PFSK-1 (cell line): ENCODE data around the gene RFNG.

ENCODE experiments used
- FOXP2 ChIP-seq: optimal IDR thresholded peaks from 2 replicates; pipeline ENCODE3; 2011; ENCODE audit warnings: borderline replicate concordance, control low read depth, inconsistent platforms; ENCODE audit not compliant: insufficient read depth; ENCODE audit errors: extremely low read length, extremely low read depth
- POLR2AphosphoS5 ChIP-seq: IDR thresholded peaks from 2 replicates; pipeline ENCODE4 v1.6.1; 2012; ENCODE audit warnings: low read depth, mild to moderate bottlenecking, control low read depth, low read length, moderate library complexity
- SIN3A ChIP-seq: IDR thresholded peaks from 2 replicates; pipeline ENCODE4 v1.6.1; 2012; ENCODE audit warnings: mild to moderate bottlenecking, low read length, moderate library complexity, borderline replicate concordance; ENCODE audit not compliant: insufficient read depth
- TAF1 ChIP-seq: IDR thresholded peaks from 2 replicates; pipeline ENCODE4 v1.6.1; 2012; ENCODE audit warnings: low read length, control low read depth, borderline replicate concordance; ENCODE audit not compliant: insufficient read depth
- TF ChIP-seq, protein P1 (sequence below), 2 experiments: IDR thresholded peaks; 2 replicates each; pipeline versions ENCODE4 v1.6.1 to v1.8.0; 2011 to 2012; ENCODE audit warnings: low read depth in 2 of 2, low read length in 2 of 2, control low read depth in 1 of 2, inconsistent platforms in 1 of 2, mild to moderate bottlenecking in 1 of 2, moderate library complexity in 1 of 2; ENCODE audit not compliant: insufficient read depth in 1 of 2

Gene RFNG

DNA sequence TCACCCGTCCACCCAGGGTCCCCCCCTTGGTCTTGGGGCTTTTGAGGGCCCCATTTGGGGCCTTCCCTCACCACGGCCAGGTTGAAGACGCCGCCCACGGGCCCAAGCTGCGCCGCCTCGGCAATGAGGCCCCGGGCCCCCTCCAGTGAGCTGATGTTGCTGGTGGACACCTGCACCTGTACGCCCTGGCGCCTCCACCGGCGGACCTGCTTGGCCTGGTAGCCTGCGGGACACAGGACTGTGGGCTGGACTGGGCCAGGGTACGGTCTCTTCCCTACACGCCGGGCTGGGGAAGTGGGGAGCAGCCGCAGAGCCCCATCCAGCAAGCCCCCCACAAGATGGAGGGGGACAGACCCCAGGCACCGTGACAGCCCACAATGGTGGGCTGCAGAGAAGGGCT, 30.8 kb upstream of the RFNG start:
- TF ChIP-seq POLR2AphosphoS5 (no peak), FOXP2 (no peak), SIN3A (no peak), TAF1 (no peak)

DNA sequence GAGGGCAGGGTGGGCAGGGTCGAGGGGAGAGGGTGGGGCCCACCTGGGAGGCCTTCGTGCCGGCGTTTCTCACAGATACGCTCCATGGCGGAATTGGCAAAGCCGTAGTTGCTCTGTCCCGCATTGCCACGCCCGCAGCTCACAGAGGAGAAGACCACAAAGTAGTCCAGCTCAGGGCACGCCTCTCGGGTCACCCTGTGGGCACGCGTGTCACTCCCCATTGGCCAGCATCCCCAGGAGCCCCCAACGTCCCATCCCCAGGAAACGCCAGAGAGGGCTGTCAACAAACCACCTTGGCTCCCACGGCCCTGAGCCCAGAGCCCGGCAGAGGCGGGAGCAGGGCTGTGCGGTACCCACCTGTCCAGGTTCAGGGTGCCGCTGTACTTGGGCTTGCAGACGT, 30.4 kb upstream of the RFNG start:
- TF ChIP-seq POLR2AphosphoS5 (no peak), SIN3A (no peak), FOXP2 (no peak), TAF1 (no peak)
- TF ChIP-seq, protein P1, sequence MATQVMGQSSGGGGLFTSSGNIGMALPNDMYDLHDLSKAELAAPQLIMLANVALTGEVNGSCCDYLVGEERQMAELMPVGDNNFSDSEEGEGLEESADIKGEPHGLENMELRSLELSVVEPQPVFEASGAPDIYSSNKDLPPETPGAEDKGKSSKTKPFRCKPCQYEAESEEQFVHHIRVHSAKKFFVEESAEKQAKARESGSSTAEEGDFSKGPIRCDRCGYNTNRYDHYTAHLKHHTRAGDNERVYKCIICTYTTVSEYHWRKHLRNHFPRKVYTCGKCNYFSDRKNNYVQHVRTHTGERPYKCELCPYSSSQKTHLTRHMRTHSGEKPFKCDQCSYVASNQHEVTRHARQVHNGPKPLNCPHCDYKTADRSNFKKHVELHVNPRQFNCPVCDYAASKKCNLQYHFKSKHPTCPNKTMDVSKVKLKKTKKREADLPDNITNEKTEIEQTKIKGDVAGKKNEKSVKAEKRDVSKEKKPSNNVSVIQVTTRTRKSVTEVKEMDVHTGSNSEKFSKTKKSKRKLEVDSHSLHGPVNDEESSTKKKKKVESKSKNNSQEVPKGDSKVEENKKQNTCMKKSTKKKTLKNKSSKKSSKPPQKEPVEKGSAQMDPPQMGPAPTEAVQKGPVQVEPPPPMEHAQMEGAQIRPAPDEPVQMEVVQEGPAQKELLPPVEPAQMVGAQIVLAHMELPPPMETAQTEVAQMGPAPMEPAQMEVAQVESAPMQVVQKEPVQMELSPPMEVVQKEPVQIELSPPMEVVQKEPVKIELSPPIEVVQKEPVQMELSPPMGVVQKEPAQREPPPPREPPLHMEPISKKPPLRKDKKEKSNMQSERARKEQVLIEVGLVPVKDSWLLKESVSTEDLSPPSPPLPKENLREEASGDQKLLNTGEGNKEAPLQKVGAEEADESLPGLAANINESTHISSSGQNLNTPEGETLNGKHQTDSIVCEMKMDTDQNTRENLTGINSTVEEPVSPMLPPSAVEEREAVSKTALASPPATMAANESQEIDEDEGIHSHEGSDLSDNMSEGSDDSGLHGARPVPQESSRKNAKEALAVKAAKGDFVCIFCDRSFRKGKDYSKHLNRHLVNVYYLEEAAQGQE (IDR thresholded peaks at IDR 0.05; ENCODE audit: insufficient read depth in 1 of 2, low read depth in 2 of 2, low read length in 2 of 2) = no peak

DNA sequence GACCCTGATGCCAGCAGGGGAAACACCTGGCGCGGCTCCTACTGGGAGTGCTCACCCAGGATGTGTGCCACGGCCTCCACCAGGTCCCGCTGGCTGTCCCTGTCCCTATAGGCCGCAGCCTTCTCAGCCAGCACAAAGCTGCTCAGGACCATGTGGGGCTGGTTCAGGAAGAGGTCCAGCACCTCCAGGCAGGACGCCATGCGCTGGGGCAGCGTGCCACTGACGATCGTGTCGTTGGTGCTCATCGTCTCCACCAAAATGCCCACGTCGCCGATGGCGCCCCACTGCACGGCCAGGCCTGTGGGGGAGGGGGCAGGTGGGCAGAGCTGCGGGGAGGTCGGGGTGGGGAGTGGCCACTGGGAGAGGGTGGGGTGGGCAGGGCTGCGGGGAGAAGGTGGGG, 29.9 kb upstream of the RFNG start:
- TF ChIP-seq SIN3A (no peak), POLR2AphosphoS5 (no peak; the same call in 1 of the 2 replicates)
- TF ChIP-seq, protein P1 (IDR thresholded peaks at IDR 0.05; ENCODE audit: insufficient read depth in 1 of 2, low read depth in 2 of 2, low read length in 2 of 2) = no peak

DNA sequence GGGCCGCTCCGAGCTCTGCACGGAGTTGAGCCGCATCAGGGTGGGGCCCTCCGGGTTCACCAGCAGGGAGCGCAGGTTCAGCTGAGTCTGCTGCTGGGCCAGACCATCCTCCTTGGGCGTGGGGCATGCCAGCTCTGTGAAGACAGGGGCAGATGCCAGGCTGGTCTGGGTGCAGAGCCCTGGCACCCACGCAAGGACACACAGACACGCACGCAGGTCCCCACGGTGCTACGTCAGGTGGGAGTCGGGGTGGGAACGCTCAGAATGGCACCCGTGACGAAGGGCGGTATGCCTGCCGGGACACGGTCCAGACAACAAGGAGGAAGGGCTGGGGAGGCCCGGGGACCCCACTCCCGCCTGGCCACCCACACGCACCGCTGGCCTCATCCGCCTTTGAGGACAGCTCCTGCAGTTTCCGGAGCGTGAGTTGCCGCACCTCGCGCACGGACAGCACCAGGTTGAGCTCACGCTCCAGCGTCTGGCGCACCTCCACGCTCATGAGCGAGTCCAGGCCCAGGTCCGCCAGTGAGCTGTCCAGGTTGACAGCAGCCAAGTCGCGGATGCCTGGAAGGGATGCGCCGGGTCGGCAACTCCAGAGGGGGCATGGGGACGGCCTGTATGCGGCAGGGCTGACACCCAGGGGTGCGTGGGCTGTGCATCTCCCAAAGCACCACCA, 29.3 kb upstream of the RFNG start:
- TF ChIP-seq, protein P1 (IDR thresholded peaks at IDR 0.05; ENCODE audit: insufficient read depth in 1 of 2, low read depth in 2 of 2, low read length in 2 of 2) = no peak
- TF ChIP-seq FOXP2 (no peak), SIN3A (no peak), TAF1 (no peak), POLR2AphosphoS5 (no peak)

DNA sequence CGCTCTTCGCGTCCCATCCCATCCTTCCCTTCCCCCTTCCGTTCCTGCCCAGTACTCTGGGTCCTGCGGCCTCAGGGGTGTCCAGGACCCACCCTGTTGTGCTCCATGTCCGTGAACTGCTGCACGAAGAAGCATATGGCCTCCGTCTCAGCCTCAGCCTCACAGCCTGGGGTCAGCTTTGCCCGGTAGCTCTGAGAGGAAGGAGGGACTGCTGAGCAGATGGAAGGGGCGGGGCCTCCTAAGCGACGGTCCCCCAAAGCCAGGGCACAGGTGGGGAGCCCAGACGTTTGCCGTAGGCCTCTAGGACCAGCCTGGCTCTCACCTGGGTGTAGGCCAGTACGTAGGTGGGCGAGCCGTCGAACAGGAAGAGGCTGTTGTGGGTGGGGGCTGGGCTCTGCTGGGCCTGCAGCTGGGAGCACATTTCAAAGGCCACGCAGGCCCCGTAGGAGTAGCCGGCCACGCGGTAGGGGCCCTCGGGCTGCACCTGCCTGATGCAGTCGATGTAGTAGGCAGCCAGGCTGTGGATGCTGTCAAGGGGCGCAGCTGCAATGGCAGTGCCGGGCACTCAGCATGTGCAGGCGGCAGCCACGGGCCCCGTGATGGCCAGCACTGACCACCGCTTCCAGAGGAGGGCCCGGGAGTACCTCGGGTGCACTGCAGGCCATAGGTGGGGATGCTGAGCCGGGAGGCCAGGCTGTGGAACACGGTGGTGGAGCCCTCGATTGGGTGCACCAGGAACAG, 28.6 kb upstream of the RFNG start:
- TF ChIP-seq SIN3A (no peak), TAF1 (no peak), POLR2AphosphoS5 (no peak), FOXP2 (no peak)
- TF ChIP-seq, protein P1 (IDR thresholded peaks at IDR 0.05; ENCODE audit: insufficient read depth in 1 of 2, low read depth in 2 of 2, low read length in 2 of 2) = no peak
